ENCODE measurements around the gene FAM72A.

The FAM72A gene

DNA sequence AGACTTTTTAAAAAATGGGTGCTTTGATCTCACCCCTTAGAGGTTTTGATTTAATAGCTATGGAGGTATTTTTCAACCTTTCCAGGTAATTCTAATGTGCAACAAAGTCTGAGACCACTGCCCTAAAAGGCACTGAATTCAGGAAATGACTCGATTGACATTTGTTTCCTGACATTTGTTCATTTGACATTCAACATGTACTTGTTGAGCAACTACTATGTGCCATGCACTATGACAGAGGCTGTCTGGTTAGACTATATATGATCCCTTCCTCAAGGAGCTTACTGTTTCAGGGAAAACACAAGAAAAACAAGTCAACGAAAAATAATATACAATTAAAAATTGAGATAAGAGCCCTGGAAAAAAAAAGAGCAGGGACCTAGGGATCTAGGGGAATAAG, 59.9 kb downstream of the FAM72A start:
- Mint-ChIP-seq H3K4me3 (no peak overlapping the region), H3K27ac (no peak overlapping the region), H3K4me1 (no peaks in the 10 kb centered on the region), H3K27me3 (peaks cover 52% of the 10 kb centered on the region), H3K9me3 (no peaks in the 10 kb centered on the region), H3K36me3 (no peaks in the 10 kb centered on the region)
- no peak for ATAC-seq

DNA sequence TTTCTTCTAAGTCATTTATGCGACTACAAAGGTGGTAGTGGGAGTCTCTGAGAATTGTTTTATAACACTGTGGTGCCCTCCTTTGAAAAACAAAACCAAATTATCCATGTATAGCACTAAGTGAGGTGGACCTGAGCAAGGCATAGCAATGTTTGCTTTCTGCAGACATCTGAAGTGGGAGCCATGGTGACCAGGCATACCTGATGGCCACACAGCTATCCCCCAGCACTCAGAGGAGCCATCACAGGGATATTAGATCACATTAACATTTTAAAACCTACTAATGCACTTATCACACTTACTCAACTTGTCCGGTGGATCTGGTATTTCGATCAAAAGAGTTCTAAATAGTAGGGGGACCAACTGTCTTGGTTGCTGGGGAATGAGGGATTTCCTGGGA, 60.6 kb downstream of the FAM72A start:
- Mint-ChIP-seq H3K27ac (no peak overlapping the region), H3K27me3 (peaks cover 52% of the 10 kb centered on the region), H3K4me1 (no peaks in the 10 kb centered on the region), H3K4me3 (no peak overlapping the region), H3K36me3 (no peaks in the 10 kb centered on the region), H3K9me3 (no peaks in the 10 kb centered on the region)
- no peak for ATAC-seq

DNA sequence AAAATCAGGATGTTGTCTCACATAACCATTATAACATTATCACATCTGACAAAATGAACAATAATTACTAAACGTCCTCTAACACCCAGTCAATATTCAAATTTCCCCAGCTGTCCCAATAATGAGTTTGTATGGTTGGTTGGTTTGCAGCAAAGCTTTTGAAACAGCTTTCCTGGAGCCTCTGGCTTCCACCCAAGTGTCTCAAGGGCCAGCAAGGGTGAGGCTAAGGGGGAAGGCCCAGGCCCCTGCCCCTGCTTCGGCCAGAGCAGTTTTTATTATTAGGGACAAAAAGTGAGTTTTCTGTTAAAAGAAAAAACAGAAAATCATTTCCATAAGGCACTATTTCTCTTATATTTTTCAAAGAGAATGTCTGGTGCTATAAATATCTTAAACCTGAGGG, 66.4 kb downstream of the FAM72A start:
- no peaks in the 10 kb centered on the region for H3K36me3 Mint-ChIP-seq
- H3K4me1 Mint-ChIP-seq = peaks cover 13% of the 10 kb centered on the region
- no peak overlapping the region for H3K27ac Mint-ChIP-seq
- H3K9me3 Mint-ChIP-seq = no peaks in the 10 kb centered on the region
- H3K4me3 Mint-ChIP-seq = no peak overlapping the region
- ATAC-seq = no peak
- H3K27me3 Mint-ChIP-seq = peaks cover 32% of the 10 kb centered on the region
